Activated T-cell treated with anti-CD3 and anti-CD28 coated beads for 48 hours (primary cell): ENCODE results near the gene SYNE3.

Source experiments
- DNase-seq: peaks from one replicate; pipeline ENCODE4 v3.0.0-alpha.2; 2020; ENCODE audit warnings: low read depth

The SYNE3 gene, protein sequence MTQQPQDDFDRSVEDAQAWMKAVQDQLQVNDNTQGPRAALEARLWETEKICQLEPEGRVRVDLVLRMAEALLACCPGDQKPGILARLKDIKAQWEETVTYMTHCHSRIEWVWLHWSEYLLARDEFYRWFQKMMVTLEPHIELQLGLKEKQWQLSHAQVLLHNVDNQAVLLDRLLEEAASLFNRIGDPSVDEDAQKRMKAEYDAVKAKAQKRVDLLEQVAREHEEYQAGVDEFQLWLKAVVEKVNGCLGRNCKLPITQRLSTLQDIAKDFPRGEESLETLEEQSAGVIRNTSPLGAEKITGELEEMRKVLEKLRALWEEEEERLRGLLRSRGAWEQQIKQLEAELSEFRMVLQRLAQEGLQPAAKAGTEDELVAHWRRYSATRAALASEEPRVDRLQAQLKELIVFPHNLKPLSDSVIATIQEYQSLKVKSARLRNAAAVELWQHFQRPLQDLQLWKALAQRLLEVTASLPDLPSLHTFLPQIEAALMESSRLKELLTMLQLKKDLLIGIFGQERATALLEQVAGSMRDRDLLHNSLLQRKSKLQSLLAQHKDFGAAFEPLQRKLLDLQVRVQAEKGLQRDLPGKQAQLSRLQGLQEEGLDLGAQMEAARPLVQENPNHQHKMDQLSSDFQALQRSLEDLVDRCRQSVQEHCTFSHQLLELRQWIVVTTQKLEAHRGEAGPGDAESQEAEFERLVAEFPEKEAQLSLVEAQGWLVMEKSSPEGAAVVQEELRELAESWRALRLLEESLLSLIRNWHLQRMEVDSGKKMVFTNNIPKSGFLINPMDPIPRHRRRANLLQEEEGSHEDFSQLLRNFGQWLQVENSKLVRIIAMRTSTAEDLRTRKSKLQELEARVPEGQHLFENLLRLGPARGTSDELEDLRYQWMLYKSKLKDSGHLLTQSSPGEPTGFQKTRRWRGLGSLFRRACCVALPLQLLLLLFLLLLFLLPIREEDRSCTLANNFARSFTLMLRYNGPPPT

DNA sequence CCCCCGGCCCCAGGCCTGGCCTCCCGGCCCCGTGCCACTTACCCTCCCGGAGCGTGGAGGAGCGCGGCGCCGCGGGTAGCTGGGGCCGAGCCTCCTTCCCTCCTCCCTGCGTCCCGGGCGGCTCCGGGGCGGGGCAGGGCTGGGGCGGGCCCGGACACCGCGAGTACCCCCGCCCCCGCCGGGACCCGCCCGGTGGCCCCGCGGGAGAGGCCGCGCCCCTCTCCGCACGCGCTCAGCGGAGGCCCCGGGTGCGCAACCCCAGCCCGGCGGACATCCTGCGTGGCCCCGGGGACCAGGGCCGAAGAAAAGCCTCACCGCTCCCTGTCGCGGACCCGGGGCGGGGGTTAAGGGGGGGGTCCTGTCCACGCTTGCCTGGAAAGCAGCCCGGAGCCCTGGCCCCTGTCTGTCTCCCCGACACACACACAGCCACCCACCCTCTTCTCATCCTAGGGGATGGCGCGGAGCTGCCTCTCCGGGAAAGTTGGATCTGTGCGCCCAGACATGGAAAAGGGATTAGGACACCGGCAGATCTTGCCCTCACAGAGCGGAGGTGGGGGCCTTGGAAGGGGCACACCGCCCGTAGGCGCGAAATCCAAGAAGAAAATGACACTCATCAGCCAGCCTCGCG is at the start of gene SYNE3:
TSS of gene SYNE3 (minus strand) at position 97 of the 628 bp plus-strand sequence. CDS start 40,829 bp downstream, outside the sequence.
- no peak for DNase-seq

DNA sequence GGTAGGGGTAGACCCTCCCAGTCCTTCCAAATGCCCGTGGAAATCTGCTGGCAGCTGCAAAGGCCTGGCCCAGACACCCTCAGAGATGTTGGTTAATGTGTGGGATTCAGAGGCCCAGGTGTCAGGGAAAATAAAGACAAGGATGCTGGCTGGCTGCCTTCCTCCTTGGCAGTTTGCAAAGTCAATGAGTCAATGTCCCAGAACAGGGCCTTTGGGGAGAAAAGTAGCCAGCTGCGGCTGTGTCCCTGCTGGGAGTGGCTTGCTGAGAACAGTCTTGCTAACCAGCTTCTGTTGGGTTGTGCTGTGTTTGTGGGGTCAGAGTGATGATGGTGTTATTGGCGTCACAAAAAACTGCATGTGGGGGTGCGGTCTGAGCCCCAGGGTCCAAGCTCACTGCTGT is 47.6 kb upstream of the SYNE3 start:
- DNase-seq, result no peak

DNA sequence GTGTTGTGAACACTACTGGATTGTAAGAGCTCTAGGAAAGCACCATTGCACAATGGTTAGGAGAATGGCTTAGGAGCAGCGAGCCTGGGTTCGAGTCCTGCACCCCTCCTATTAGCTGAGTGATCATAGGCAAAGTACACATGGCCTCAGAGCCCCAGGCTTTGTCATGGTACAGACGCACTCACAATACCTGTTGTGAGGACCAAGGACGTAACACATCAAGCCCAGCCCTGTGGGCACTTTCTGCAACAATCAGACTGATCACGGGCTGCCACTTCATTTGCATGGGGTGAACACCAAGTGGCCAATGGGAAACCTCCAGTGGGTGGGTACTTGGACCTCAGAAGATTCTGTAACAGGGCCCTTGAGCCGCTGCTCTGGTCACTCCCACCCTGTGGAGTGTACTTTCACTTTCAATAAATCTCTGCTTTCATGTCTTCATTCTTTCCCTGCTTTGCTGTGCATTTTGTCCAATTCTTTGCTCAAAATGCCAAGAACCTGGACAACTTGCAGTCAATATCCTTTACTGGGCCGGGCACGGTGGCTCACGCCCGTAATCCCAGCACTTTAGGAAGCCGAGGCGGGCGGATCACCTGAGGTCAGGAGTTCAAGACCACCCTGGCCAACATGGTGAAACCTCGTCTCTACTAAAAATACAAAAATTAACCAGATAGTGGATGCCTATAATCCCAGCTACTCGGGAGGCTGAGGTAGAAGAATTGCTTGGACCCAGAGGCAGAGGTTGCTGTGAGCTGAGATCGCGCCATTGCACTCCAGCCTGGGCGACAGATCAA is 46.6 kb upstream of the SYNE3 start:
- no peak for DNase-seq

DNA sequence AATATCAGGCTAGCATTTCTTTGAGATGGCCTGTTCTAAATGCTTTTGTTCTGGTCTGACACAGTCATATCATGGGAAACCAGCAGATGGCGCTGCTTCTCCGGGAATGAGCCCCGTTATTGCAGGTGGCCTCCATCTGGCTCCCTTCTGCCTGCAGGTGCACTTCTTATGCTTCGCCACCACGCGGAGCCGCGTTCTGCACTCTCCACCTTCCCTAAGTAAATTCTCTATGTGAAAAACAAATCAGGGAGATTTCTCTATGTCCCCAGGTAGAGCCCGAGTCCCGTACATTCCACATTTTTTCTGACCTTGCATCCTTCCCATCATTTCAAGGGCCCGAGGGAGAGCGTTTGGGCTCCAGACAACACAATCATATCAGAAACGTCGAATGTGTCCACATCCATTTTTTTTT is 44.6 kb upstream of the SYNE3 start:
- peak; percentile 78 for DNase-seq

DNA sequence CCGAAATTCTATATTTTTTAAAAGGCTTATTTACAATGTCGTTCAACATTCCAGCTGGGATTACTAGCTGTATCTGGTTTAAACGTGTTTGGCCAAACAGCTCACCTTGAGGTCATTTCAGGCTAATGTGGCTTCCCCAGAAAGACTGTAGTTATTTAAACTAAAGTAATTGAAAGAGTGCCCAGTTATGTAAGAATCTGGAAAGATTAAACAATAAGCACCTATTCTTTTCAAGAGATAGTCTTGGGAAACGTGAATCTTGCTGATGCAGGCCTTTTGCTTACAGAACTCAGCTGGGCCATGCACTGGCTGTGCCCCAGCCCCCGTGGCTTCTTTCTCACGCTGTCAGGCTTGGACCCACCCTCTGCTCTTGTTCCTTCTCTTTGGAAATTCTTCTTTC is 42.8 kb upstream of the SYNE3 start:
- no peak for DNase-seq

DNA sequence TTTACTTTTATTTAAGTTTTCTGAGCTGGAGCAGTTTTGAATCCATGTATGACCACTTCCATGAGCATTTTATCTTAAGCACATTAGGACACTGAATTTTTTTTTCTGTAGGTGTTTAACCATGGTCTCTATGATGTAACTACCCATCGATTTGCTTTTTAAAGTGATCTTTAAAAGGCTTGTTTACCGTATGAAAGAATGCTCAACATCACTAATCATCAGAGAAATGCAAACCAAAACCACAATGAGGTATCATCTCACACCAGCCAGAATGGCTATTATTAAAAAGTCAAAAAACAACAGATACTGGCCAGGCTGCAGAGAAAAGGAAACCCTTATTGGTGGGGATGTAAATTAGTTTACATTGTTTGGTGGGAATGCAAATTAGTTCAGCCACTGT is 41.4 kb upstream of the SYNE3 start:
- no peak for DNase-seq

DNA sequence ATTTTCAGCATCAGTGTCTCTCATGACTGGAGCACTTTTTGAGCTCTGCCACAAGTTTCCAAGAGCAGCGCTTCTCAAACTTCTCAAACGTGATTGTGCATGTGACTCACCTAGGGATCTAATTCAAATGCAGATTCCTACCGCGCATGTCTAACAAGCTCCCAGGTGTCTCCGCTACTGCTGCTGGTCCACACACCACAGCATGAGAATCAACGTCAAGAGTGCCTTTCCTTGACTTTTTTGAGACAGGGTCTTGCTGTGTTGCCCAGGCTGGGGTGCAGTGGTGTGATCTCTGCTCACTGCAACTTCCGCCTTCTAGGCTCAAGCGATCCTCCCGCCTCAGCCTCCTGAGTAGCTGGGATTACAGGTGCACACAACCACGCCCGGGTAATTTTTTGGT is 40.8 kb upstream of the SYNE3 start:
- no peak for DNase-seq

DNA sequence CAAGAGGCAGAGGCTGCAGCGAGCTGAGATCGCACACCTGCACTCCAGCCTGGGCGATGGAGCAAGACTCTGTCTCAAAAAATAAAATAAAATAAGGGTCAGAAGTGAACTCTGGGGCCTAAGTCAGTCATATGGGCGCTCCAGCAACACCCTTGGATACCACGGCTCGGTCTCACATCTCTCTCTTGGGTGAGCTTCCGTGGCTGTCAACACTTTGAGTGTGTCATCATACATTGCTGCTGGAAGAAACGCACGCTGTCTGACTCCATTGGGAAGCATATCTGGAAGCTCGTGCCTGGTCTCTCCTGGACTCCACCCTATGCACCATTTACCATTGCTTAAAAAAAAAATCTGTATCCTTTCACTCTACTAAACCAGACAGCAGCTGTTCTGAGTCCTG is 38.6 kb upstream of the SYNE3 start:
- no peak for DNase-seq

DNA sequence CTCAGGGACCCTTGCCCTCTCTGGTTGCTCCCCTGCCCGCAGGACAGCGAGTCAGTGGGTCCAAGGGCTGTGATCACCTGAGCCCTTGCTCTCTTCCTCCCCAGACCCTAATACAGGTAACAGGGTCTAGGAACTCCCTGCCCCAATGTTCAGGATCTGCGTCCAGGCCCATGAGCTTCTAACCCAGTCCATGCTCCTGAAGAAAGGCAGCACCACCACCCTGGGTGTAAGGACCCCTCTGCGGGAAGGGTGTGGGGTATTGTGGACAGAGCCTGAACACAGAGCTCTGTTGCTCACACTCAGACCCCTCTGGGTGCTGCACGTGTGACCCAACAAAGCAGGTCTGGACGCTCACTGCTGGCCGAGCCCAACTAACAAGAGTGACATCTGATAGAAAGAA is 36.7 kb upstream of the SYNE3 start:
- no peak for DNase-seq

DNA sequence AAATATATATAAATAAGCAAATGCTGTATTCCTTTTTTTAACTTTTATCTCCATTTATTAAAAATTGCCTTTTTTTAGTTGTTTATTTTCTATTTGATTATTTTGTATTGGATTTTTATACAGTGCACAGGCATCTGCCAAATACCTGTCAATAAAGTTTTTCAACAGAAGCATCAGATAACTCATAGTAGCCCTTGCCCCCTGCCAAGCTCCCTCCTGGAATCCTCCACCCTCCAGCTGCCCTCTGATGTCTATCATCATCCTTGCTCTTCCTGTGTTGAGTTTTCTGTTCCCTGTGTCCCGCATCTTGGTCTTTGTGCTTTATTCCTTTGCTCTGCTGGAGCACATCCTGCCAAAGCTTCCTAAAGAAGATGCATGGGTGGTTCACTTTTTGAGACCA is 35.0 kb upstream of the SYNE3 start:
- no peak for DNase-seq

DNA sequence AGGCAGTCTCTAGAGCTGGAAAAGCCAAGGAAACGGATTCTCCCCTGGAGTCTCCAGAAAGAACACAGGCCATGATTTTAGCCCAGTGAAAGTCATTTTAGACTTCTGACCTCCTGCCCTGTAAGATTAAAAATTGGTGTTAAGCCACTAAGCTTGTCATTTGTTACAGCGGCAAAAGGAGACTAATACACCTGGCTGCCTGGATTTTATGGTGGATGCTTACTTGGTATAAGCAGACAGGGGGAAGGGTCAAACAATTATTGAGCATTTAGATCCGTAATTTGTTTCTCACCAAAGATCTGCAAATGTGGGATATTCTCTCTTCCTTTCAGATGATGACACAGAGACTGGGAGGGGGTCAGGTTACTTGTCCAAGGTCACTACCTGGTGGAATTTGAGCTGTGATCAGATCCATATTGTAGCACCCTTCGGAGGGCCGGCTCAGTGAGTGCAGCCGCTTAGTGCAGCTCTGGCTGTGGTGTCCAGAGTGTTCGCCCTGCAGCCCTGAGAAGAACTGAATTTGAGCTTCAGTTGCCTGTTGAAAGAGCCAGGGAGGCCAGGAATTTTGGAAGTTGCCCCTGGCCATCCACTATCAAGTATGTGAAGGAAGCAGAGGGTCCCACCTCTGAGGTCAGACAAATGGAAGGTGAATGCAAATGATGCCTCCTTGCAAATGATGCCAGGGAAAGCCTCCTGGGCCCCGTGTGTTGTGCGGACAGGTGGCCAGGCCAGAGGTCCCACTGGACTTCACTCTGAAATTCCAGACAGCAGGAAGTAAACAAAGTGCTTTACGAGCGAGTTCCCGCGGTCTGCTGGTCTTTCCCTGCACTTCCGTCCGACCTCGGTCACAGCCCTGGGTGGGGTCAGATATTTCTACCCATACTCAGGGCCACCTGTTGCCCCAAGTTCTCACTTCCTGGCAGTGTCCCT is 33.5 kb upstream of the SYNE3 start:
- no peak for DNase-seq

DNA sequence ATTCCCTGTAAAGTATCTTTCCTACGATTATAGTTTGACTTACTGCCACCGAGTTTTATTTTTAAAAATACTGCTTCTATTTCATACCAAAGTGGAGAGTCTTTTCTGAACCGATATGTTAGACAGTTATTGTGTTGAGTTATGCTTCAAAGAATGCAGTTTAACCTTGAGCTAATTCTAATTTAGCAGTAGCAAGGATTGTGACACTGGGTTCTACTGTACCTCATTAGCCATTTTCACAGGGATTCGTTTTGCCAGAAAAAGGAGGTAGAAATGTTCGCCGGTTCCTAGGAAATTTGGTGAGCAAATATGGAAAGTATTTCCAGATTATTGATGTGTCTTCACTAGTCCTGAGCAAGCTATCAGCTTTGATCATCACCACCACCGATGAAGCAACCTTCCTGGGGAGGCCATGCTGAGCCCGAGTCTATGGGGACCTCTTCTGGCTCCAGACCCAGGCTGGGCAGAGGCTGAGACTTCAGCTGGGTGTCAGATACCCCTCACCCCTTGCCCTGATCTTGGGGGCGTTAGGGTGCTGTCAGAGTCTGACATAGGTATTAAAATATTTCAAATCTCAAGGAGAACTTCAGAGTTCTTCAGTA is 32.0 kb upstream of the SYNE3 start:
- no peak for DNase-seq

DNA sequence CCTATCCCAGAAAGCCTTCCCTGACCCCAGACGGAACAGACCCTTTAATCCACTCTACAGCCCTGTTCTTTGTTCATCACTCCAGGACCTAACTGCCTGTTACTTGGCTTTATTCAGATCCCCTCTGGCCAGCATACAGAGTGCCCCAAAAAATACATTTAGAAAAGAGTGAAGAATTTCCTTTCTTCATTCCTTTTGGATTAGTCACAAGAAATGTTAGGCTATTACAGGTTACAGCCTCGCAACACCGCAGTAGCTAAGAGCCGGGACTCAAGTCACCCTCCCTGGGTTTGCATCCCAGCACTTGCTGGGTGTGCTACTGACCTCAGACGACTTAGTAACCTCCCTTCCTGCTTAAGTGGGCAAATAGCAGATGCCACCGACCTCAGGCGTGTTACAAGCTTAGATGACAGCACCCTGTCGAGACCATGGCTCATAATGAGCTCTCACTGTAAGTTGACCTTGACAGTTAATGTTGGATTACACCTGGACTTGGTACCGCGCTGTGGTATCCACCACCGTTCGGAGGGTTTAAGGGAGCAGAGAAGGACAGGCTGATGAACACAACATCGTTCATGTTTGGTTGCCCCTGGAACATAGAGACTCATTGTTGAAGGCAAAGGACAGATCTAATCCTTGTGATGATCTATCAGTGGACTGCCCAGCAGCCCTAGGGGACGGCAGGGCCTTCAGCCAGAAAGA is 31.3 kb upstream of the SYNE3 start:
- DNase-seq, result no peak

DNA sequence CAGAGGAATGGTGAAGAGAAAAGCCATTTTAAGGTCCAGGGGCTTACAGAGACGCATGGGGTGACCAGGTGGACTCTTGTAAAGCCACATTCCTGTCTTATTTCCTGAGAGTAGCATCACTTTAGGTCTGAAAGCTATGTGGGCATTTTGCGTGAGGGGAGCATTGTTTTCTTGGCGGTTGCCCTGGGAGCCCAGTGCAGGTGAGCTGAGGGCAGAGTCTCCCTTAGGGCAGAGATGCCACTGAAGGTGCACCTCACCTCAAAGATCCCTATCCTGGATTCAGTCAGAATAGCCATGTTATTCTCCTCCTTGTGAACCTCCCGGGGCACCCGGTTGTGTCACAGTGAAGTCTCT is 30.8 kb upstream of the SYNE3 start:
- no peak for DNase-seq

DNA sequence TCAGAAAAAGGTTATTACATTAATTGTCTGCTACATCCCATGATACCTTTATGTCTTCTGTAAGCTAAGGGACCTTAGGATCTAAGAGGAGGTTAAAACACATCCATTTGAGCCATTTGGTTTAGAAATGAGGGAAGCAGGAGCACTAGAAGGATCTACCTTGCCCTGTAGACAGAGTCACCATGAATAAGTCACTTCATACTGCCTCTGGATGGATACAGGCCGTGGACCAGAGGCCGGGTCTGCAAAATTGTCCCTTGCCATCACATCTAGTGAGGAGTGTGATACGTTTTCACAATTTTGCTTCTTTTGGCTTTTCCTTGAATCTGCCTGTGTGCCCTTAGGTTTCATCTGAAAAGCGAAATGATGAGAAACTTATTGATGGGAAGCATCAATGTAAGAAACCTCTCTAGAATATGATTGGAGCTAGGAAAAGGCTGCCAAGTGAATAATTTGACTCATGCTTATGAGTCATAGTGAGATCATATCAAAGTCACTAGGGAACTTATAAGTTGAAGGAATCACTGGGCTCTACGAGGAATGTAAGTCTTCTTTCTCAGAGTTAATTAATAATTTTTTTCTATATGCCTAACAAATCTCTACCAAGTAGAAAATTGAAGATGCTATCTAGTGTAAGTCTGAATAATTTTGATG is 29.2 kb upstream of the SYNE3 start:
- no peak for DNase-seq

DNA sequence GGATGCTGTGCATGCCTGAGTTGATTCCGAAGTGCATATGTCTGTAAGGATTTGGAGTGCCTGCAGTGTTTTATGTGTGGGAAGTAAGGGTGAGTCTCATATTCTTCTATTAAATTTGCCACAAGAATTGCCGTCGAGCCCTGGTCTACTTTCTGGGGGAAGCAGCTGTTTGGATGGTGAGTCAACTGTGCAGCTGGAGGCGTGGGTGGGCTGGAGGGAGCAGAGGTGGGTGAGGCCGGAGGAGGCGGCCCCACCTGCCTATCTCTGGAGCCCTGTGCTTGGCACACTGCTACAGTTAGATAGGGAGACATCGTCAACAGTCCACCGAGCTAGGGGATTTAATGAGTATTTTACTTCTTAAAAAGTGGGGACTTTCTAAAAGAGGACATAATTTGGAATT is 28.1 kb upstream of the SYNE3 start:
- DNase-seq, result no peak

DNA sequence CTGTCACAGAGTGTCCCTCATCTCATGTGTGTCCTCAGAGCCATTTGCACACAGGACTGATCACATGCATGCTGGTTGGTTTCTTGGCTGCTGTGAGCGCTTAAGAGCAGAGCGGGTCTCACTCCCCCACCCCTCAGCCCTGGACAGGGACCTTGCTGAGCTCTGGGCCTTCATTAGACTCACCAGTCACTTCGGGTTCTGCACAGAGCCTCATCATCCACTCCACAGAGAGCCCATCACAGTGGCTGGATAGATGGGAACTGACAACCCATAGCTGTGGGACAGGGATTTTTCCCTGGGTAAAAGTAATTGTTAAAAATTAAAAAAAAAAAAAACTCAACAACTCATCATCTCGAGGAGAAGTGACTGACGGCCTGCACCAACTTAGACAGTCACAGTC is 26.6 kb upstream of the SYNE3 start:
- DNase-seq, result no peak

DNA sequence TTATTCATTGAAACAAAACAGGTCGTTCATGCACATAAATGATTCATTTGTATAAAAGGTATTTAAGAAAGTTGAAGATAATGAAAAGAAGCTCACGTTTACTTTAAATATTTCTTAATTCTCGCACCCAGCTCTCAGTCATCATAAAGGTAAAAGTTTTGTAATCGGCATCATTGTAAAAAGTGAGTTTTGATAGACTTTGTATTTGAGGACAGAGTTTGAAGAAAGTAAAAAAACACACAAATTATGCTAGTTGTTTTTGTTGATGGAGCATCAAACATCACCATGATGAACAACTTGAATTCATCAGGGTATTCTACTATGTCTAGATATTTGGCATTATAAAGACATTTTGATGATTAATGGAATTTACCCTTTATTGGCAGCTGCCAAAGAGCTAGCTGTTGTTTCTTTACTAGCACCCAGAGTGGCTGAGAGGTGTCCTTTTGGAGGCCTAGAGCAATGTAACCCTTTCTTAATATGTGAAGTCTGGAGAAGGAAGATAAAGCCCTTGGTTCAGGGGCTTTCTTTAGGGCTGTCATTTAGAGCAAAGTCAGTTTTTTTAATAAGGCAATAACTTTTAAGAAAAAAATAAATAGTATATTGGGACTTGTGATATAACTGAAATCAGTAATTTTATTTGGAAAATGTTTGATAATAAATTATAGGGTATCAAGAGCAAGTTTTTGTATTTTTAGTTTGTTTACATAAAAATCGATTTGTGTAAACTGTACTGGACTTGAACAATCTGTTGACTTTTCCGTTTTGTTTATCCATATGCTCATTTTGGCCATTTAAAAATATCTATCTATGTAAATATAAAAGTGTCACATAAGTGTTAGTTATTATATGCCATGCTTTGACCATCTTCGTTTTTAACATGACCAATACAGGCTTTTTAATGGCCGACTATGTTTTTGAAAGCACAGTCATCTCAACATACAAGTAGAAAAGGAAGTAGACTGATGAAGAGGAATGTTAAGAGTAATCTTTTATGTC is 25.8 kb upstream of the SYNE3 start:
- DNase-seq, result no peak
